ENCODE results near the gene HAX1. TPM values are rescaled to one million over a fixed set of nuclear protein-coding genes. Genes with fewer than 3 reads are reported as not detected.

HAX1 gene
- polyA plus RNA-seq, 2 donors = 78.3 to 90.0 TPM

GRCh38 chr1:154239491-154239890 lies 32.9 kb upstream of the HAX1 start:
- WGBS, 2 donors = 71 to 74% methylated on average over 3 of the region's 3 CpGs

DNA sequence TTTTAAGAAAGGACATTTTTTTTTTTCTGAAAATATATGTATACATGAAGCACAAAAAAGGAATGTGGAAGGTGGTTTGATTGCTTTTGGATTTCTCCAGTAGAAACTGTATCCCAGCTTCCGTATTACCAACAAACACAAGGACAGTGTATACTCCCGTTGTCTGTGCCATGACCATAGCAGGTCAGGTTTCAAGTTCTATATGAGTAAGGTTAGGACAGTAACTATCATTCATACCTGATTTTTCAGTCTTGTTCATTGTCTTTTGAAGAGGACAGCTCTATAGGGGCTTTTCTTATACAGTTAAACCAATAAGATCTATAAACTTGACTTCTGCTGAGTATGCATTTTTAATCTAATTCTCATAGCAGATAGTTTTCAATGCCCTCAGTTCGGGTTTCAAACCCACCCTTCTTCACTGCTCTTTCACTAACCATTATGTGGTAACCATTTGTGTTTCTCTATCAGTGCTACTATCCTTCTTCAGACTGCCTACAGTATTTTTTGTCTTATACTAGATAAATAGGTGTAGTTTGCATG lies 32.1 kb upstream of the HAX1 start:
- WGBS, 2 donors = 89 to 93% methylated on average over 3 of the region's 3 CpGs
- Histone ChIP-seq H3K4me3 (ENCODE audit: low read depth in 1 of 2, low read length in 2 of 2) (no peak overlapping the region), H3K4me1 (ENCODE audit: control insufficient read depth in 2 of 2, insufficient read depth in 2 of 2, low read length in 1 of 2) (no peaks in the 10 kb centered on the region)

More at GRCh38 chr1:154239491-154239890, 32.9 kb upstream of the HAX1 start:
- no peaks in the 10 kb centered on the region for H3K4me1 ChIP-seq (ENCODE audit: control insufficient read depth in 2 of 2, insufficient read depth in 2 of 2, low read length in 1 of 2)
- H3K9me3 ChIP-seq (ENCODE audit: control insufficient read depth in 2 of 2, insufficient read depth in 1 of 2, low read depth in 1 of 2, low read length in 1 of 2) = no peaks in the 10 kb centered on the region
- no peak overlapping the region for H3K27ac ChIP-seq (ENCODE audit: low read depth in 2 of 2, low read length in 1 of 2)
- H3K36me3 ChIP-seq (ENCODE audit: control insufficient read depth in 2 of 2, insufficient read depth in 2 of 2, low read length in 1 of 2) = peaks cover 20 to 22% of the 10 kb centered on the region in 2 donors
- H3K4me3 ChIP-seq (ENCODE audit: low read depth in 1 of 2, low read length in 2 of 2) = no peak overlapping the region
- no peaks in the 10 kb centered on the region for H3K27me3 ChIP-seq (ENCODE audit: control insufficient read depth in 1 of 2, insufficient read depth in 2 of 2, low read length in 2 of 2)

GRCh38 chr1:154241703-154242351 lies 30.6 kb upstream of the HAX1 start:
- H3K4me1 ChIP-seq (ENCODE audit: control insufficient read depth in 2 of 2, insufficient read depth in 2 of 2, low read length in 1 of 2) = no peaks in the 10 kb centered on the region
- H3K36me3 ChIP-seq (ENCODE audit: control insufficient read depth in 2 of 2, insufficient read depth in 2 of 2, low read length in 1 of 2) = peaks cover 15 to 19% of the 10 kb centered on the region in 2 donors
- no peak overlapping the region for H3K4me3 ChIP-seq (ENCODE audit: low read depth in 1 of 2, low read length in 2 of 2)
- H3K27ac ChIP-seq (ENCODE audit: low read depth in 2 of 2, low read length in 1 of 2) = no peak overlapping the region
- 90% methylated on average over 3 of the region's 3 CpGs for WGBS, 2 donors
- H3K9me3 ChIP-seq (ENCODE audit: control insufficient read depth in 2 of 2, insufficient read depth in 1 of 2, low read depth in 1 of 2, low read length in 1 of 2) = no peaks in the 10 kb centered on the region
- no peaks in the 10 kb centered on the region for H3K27me3 ChIP-seq (ENCODE audit: control insufficient read depth in 1 of 2, insufficient read depth in 2 of 2, low read length in 2 of 2)

More for the DNA sequence above, 32.1 kb upstream of the HAX1 start:
- Histone ChIP-seq H3K36me3 (ENCODE audit: control insufficient read depth in 2 of 2, insufficient read depth in 2 of 2, low read length in 1 of 2) (peaks cover 19 to 23% of the 10 kb centered on the region in 2 donors), H3K9me3 (ENCODE audit: control insufficient read depth in 2 of 2, insufficient read depth in 1 of 2, low read depth in 1 of 2, low read length in 1 of 2) (no peaks in the 10 kb centered on the region), H3K27me3 (ENCODE audit: control insufficient read depth in 1 of 2, insufficient read depth in 2 of 2, low read length in 2 of 2) (no peaks in the 10 kb centered on the region), H3K27ac (ENCODE audit: low read depth in 2 of 2, low read length in 1 of 2) (no peak overlapping the region)

DNA sequence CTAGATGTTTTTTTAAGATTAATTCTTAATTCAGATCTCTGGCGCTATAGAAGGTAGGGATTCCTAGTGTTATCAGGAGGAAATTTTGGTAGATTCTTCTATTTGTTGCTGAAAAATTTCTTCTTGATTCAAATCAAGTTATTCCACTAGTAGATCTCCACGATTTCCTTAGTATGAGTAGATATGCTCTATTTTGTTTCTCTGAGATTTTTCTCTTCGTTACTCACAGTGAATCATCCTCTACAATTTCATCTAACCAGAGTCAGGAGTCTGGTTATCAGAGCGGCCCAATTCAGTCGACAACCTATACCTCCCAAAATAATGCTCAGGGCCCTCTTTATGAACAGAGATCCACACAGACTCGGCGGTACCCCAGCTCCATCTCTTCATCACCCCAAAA lies 18.8 kb upstream of the HAX1 start:
- no peak overlapping the region for H3K27ac ChIP-seq (ENCODE audit: low read depth in 2 of 2, low read length in 1 of 2)
- H3K4me1 ChIP-seq (ENCODE audit: control insufficient read depth in 2 of 2, insufficient read depth in 2 of 2, low read length in 1 of 2) = no peaks in the 10 kb centered on the region
- peaks cover 40 to 45% of the 10 kb centered on the region in 2 donors for H3K36me3 ChIP-seq (ENCODE audit: control insufficient read depth in 2 of 2, insufficient read depth in 2 of 2, low read length in 1 of 2)
- no peaks in the 10 kb centered on the region for H3K9me3 ChIP-seq (ENCODE audit: control insufficient read depth in 2 of 2, insufficient read depth in 1 of 2, low read depth in 1 of 2, low read length in 1 of 2)
- no peak overlapping the region for H3K4me3 ChIP-seq (ENCODE audit: low read depth in 1 of 2, low read length in 2 of 2)
- no peaks in the 10 kb centered on the region for H3K27me3 ChIP-seq (ENCODE audit: control insufficient read depth in 1 of 2, insufficient read depth in 2 of 2, low read length in 2 of 2)
- 93 to 96% methylated on average over 7 of the region's 7 CpGs for WGBS, 2 donors

- H3K36me3 ChIP-seq (ENCODE audit: control insufficient read depth in 2 of 2, insufficient read depth in 2 of 2, low read length in 1 of 2) = peaks cover 41 to 55% of the 10 kb centered on the region in 2 donors
- H3K9me3 ChIP-seq (ENCODE audit: control insufficient read depth in 2 of 2, insufficient read depth in 1 of 2, low read depth in 1 of 2, low read length in 1 of 2) = no peaks in the 10 kb centered on the region
- H3K27ac ChIP-seq (ENCODE audit: low read depth in 2 of 2, low read length in 1 of 2) = no peak overlapping the region
- H3K27me3 ChIP-seq (ENCODE audit: control insufficient read depth in 1 of 2, insufficient read depth in 2 of 2, low read length in 2 of 2) = no peaks in the 10 kb centered on the region
- no peak overlapping the region for H3K4me3 ChIP-seq (ENCODE audit: low read depth in 1 of 2, low read length in 2 of 2)
- no peaks in the 10 kb centered on the region for H3K4me1 ChIP-seq (ENCODE audit: control insufficient read depth in 2 of 2, insufficient read depth in 2 of 2, low read length in 1 of 2)
Measured at GRCh38 chr1:154256686-154257085, 15.7 kb upstream of the HAX1 start.

DNA sequence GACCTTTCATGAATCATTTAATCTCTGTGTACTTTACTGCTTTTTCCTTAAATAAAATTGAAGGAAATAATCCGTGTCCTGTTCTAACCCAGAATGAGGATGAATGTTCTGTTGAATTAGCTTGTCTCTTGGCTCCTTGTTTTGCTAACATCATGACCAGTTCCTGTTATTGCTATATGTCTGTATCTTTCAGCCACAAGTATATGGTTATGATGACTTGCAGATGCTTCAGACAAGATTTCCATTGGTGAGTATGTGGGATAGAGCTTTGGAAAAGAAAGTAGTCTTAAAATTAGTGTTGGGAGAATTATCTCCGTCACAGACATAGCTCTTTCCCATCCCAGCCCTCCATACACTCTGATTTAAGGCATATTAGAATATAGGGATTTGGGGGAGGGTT lies 13.6 kb upstream of the HAX1 start:
- H3K9me3 ChIP-seq (ENCODE audit: control insufficient read depth in 2 of 2, insufficient read depth in 1 of 2, low read depth in 1 of 2, low read length in 1 of 2) = no peaks in the 10 kb centered on the region
- no peaks in the 10 kb centered on the region for H3K27me3 ChIP-seq (ENCODE audit: control insufficient read depth in 1 of 2, insufficient read depth in 2 of 2, low read length in 2 of 2)
- peaks cover 39 to 64% of the 10 kb centered on the region in 2 donors for H3K36me3 ChIP-seq (ENCODE audit: control insufficient read depth in 2 of 2, insufficient read depth in 2 of 2, low read length in 1 of 2)
- no peak overlapping the region for H3K4me3 ChIP-seq (ENCODE audit: low read depth in 1 of 2, low read length in 2 of 2)
- H3K27ac ChIP-seq (ENCODE audit: low read depth in 2 of 2, low read length in 1 of 2) = no peak overlapping the region
- no peaks in the 10 kb centered on the region for H3K4me1 ChIP-seq (ENCODE audit: control insufficient read depth in 2 of 2, insufficient read depth in 2 of 2, low read length in 1 of 2)
- WGBS, 2 donors = 87 to 95% methylated on average over 2 of the region's 2 CpGs

DNA sequence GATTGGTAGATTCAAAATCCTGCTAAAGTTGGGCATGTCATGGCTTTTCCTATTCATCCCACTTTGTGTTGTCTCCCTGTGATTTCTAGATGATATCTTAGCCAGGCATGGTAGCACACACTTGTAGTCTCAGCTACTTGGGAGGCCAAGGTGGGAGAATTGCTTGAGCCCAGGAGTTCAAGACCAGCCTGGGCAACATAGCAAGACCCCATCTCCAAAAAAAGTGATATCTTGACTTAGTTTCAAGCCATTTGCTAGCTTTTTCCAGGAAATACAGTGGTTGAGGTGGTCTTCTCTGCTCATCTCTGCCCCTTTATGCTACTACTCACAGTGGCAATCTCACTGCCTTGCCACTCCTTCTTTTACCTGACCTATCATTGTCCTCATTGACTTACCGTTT lies 12.3 kb upstream of the HAX1 start:
- 64 to 82% methylated on average over 1 of the region's 1 CpG for WGBS, 2 donors
- no peak overlapping the region for H3K27ac ChIP-seq (ENCODE audit: low read depth in 2 of 2, low read length in 1 of 2)

DNA sequence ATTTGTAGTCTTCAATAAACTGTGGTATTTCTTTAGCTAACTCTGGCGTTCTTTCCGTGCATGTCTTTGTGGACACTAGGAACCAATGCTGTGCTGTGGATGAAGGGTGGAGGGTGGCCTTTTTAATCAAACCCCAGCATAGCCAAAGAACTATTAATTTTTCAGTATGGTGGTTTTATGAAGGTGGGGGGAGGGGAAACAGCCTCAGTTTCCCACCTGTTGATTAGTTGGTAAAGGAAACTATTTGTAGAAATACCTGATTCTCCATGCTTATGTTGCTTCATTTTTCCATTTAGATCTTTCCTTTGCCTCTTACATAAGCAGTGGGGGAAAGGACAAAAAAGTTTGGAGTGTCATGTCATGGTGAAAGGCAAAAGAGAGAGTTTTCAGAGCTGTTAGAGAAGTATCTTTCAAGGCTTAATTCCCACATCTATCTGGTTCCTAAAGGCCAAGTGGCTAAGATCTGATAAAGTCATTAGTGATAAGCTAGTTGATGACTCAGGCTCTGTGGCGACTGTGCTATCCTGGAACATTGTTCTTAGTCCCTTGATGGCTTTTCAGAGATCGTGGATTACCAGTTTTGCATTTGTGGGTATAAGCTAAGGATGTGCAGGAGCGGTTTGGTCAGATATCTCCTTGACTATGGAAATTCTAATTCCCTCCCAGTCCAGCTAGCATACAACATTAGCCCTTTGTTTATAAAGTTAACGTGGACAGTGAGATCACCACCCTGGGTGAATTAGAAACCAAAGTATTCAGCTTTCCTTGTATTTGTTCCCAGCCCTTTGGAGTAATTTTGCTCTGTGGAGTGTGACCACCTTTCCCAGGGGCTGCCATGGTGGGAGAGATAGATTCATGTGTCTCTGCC lies 8.7 kb upstream of the HAX1 start:
- H3K9me3 ChIP-seq (ENCODE audit: control insufficient read depth in 2 of 2, insufficient read depth in 1 of 2, low read depth in 1 of 2, low read length in 1 of 2) = no peaks in the 10 kb centered on the region
- H3K4me1 ChIP-seq (ENCODE audit: control insufficient read depth in 2 of 2, insufficient read depth in 2 of 2, low read length in 1 of 2) = no peaks in the 10 kb centered on the region
- H3K27ac ChIP-seq (ENCODE audit: low read depth in 2 of 2, low read length in 1 of 2) = no peak overlapping the region
- peaks cover 26 to 40% of the 10 kb centered on the region in 2 donors for H3K36me3 ChIP-seq (ENCODE audit: control insufficient read depth in 2 of 2, insufficient read depth in 2 of 2, low read length in 1 of 2)
- 67 to 77% methylated on average over 6 of the region's 6 CpGs for WGBS, 2 donors
- no peaks in the 10 kb centered on the region for H3K27me3 ChIP-seq (ENCODE audit: control insufficient read depth in 1 of 2, insufficient read depth in 2 of 2, low read length in 2 of 2)
- H3K4me3 ChIP-seq (ENCODE audit: low read depth in 1 of 2, low read length in 2 of 2) = no peak overlapping the region

More for the DNA sequence above, 12.3 kb upstream of the HAX1 start:
- Histone ChIP-seq H3K4me1 (ENCODE audit: control insufficient read depth in 2 of 2, insufficient read depth in 2 of 2, low read length in 1 of 2) (no peaks in the 10 kb centered on the region), H3K4me3 (ENCODE audit: low read depth in 1 of 2, low read length in 2 of 2) (no peak overlapping the region), H3K27me3 (ENCODE audit: control insufficient read depth in 1 of 2, insufficient read depth in 2 of 2, low read length in 2 of 2) (no peaks in the 10 kb centered on the region), H3K9me3 (ENCODE audit: control insufficient read depth in 2 of 2, insufficient read depth in 1 of 2, low read depth in 1 of 2, low read length in 1 of 2) (no peaks in the 10 kb centered on the region), H3K36me3 (ENCODE audit: control insufficient read depth in 2 of 2, insufficient read depth in 2 of 2, low read length in 1 of 2) (peaks cover 34 to 58% of the 10 kb centered on the region in 2 donors)

GRCh38 chr1:154264454-154264853 lies 8.0 kb upstream of the HAX1 start:
- H3K4me3 ChIP-seq (ENCODE audit: low read depth in 1 of 2, low read length in 2 of 2) = no peak overlapping the region
- peaks cover 31 to 43% of the 10 kb centered on the region in 2 donors for H3K36me3 ChIP-seq (ENCODE audit: control insufficient read depth in 2 of 2, insufficient read depth in 2 of 2, low read length in 1 of 2)
- H3K27ac ChIP-seq (ENCODE audit: low read depth in 2 of 2, low read length in 1 of 2) = no peak overlapping the region
- whole genome bisulfite sequencing, 2 donors = 48 to 76% methylated on average over 1 of the region's 1 CpG
- H3K4me1 ChIP-seq (ENCODE audit: control insufficient read depth in 2 of 2, insufficient read depth in 2 of 2, low read length in 1 of 2) = no peaks in the 10 kb centered on the region
- no peaks in the 10 kb centered on the region for H3K27me3 ChIP-seq (ENCODE audit: control insufficient read depth in 1 of 2, insufficient read depth in 2 of 2, low read length in 2 of 2)
- no peaks in the 10 kb centered on the region for H3K9me3 ChIP-seq (ENCODE audit: control insufficient read depth in 2 of 2, insufficient read depth in 1 of 2, low read depth in 1 of 2, low read length in 1 of 2)
